Coronary artery (tissue), 2 donors: Measurements from ENCODE around the gene NCEH1.
A peak's percentile ranks its signal among the peaks of the same experiment; 100 is the strongest.
"Not testable (repeated sequence)": the region's sequence is repeated elsewhere in the genome, so short reads cannot be mapped to it uniquely, and the experiment has no call there.

ENCODE experiments used
- DNase-seq: peaks from one replicate; pipeline ENCODE4 v3.0.0-alpha.2; 2017; ENCODE audit warnings: low spot score
- H3K27ac ChIP-seq, 2 donors: fragments of 200-600 bp; sonication (generic); one replicate each; pipeline ENCODE4 v1.5.1; 2016 to 2019
- H3K4me3 ChIP-seq: fragments of 200-600 bp; sonication (generic); 2 replicates; pipeline ENCODE4 v1.5.1; 2016; ENCODE audit warnings: mild to moderate bottlenecking, moderate library complexity
- CTCF ChIP-seq: fragments of 200-600 bp; sonication (generic); IDR thresholded peaks from one replicate; pipeline ENCODE4 v1.5.1; 2019; ENCODE audit warnings: antibody characterized with exemption

NCEH1 gene

GRCh38 chr3:172710664-172711453, at the start of gene NCEH1:
NCEH1 (minus strand) TSS chr3:172711067; CDS start chr3:172710984, 83 bp downstream.
- DNase-seq: peak; percentile 97
- H3K27ac ChIP-seq: peak within 1 kb of the TSS; percentile 80 to 96

DNA sequence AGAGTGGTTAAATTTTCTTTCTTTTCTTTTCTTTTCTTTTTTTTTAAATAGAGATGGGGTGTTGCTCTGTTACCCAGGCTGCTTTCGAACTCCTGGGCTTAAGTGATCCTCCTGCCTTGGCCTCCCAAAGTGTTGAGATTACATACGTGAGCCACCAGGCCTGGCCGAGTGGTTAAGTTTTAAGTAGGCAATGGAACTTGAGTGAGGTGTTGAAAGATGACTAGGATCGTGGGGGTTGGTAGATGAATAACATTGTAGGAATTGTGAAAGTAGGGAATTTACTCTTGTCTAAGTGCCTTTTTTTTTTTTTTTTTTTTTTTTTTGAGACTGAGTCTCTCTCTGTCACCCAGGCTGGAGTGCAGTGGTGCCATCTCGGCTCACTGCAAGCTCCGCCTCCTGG, 49.5 kb upstream of the NCEH1 start:
- H3K27ac ChIP-seq, DNase-seq, H3K4me3 ChIP-seq: not testable (repeated sequence)

More at GRCh38 chr3:172710664-172711453, at the start of gene NCEH1:
- H3K4me3 ChIP-seq: peak within 1 kb of the TSS; percentile 91
- peak; percentile 66 for TF ChIP-seq CTCF

GRCh38 chr3:172753125-172753524, 42.3 kb upstream of the NCEH1 start:
- DNase-seq: no peak
- no peak for TF ChIP-seq CTCF
- no peak overlapping the region for H3K27ac ChIP-seq
- H3K4me3 ChIP-seq: no peak overlapping the region

- no peak for DNase-seq
- H3K27ac ChIP-seq: no peak overlapping the region
- no peak overlapping the region for H3K4me3 ChIP-seq
- TF ChIP-seq CTCF: no peak
Observed at GRCh38 chr3:172752651-172753050, 41.8 kb upstream of the NCEH1 start.

- DNase-seq: no peak
- no peak for TF ChIP-seq CTCF
- Histone ChIP-seq H3K27ac (peak overlapping the region in 1 of 2 donors; percentile 34), H3K4me3 (peak overlapping the region; percentile 71)
Observed at GRCh38 chr3:172751175-172751704, 40.4 kb upstream of the NCEH1 start.

GRCh38 chr3:172750368-172751174, 39.7 kb upstream of the NCEH1 start, which contains the start of gene ECT2:
ECT2 (plus strand) TSS chr3:172750726; CDS start chr3:172754531, 3,805 bp downstream.
- Histone ChIP-seq H3K4me3 (peak within 1 kb of the TSS; percentile 71), H3K27ac (peak within 1 kb of the TSS; percentile 73 to 83)
- DNase-seq: peak; percentile 99
- peak; percentile 48 for TF ChIP-seq CTCF

DNA sequence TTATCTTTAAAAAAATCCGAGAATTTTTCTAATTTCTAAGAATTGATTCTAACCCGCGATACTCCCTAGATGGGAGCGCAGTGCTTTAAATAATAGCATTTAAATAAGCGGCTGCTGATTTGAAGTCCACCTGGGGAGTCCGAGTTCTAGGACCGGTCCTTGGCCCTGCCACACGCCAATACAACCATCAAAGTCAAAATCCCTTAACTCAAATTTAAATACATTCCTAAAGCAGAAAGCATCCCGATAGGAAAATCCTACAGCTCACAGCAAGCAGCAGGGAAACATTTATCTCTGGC, 39.2 kb upstream of the NCEH1 start:
- no peak for DNase-seq
- no peak for TF ChIP-seq CTCF
- Histone ChIP-seq H3K4me3 (peak overlapping the region; percentile 71), H3K27ac (peak overlapping the region; percentile 73 to 83)
